HG03097 (cell line): ENCODE data around the gene DACT2.
"Not testable (repeated sequence)": the region's sequence is repeated elsewhere in the genome, so short reads cannot be mapped to it uniquely, and the experiment has no call there.

ENCODE experiments used
- ATAC-seq: cut with Tn5 transposase; IDR thresholded peaks from one replicate; pipeline ENCODE4 v1.9.1; 2021; ENCODE audit not compliant: unreplicated experiment, low FRiP score

The DACT2 gene

GRCh38 chr6:168328086-168328485, 8.5 kb upstream of the DACT2 start:
- no peak for ATAC-seq

GRCh38 chr6:168326294-168327261, 7.0 kb upstream of the DACT2 start:
- no peak for ATAC-seq

- no peak for ATAC-seq
Observed at GRCh38 chr6:168322966-168323365, 3.4 kb upstream of the DACT2 start.

- no peak for ATAC-seq
Observed at GRCh38 chr6:168320634-168321033, 1.1 kb upstream of the DACT2 start.

- no peak for ATAC-seq
Observed at GRCh38 chr6:168318579-168319278, 848 bp downstream of the DACT2 start.

GRCh38 chr6:168318090-168318489, 1.5 kb downstream of the DACT2 start:
- no peak for ATAC-seq

- ATAC-seq = no peak
Observed at GRCh38 chr6:168315596-168315995, 4.0 kb downstream of the DACT2 start.

- no peak for ATAC-seq
Observed at GRCh38 chr6:168314948-168315347, 4.6 kb downstream of the DACT2 start.

- ATAC-seq = no peak
Observed at GRCh38 chr6:168314021-168314420, 5.6 kb downstream of the DACT2 start.

- no peak for ATAC-seq
Observed at GRCh38 chr6:168313431-168314011, 6.1 kb downstream of the DACT2 start.

- ATAC-seq = not testable (repeated sequence)
Observed at GRCh38 chr6:168312125-168312507, 7.5 kb downstream of the DACT2 start.

- ATAC-seq = no peak
Observed at GRCh38 chr6:168311410-168312124, 8.0 kb downstream of the DACT2 start.

GRCh38 chr6:168310945-168311344, 8.6 kb downstream of the DACT2 start:
- ATAC-seq = no peak

- ATAC-seq = no peak
Observed at GRCh38 chr6:168310403-168310802, 9.2 kb downstream of the DACT2 start.

- ATAC-seq = no peak
Observed at GRCh38 chr6:168309997-168310396, 9.6 kb downstream of the DACT2 start.

- ATAC-seq = no peak
Observed at GRCh38 chr6:168309183-168309582, 10.4 kb downstream of the DACT2 start.

- ATAC-seq = no peak
Observed at GRCh38 chr6:168308390-168309144, 11.0 kb downstream of the DACT2 start.

- no peak for ATAC-seq
Observed at GRCh38 chr6:168307695-168308021, 11.9 kb downstream of the DACT2 start.

- ATAC-seq = no peak
Observed at GRCh38 chr6:168307015-168307694, 12.4 kb downstream of the DACT2 start.

GRCh38 chr6:168305863-168306262, 13.7 kb downstream of the DACT2 start:
- no peak for ATAC-seq
